HL-60 (cell line): ENCODE data around the gene LIPN.
A peak's percentile ranks its signal among the peaks of the same experiment; 100 is the strongest.

ENCODE experiments used
- DNase-seq, 2 experiments: peaks; one replicate each; pipeline ENCODE4 v3.0.0-alpha.2; 2010 to 2020; ENCODE audit warnings: low read depth in 1 of 2, low spot score in 1 of 2
- H3K27ac ChIP-seq: fragments of 250-450 bp; sonication (Bioruptor Pico); replicated peaks from 2 replicates; pipeline ENCODE4 v1.5.1; 2020; ENCODE audit warnings: mild to moderate bottlenecking, moderate library complexity
- H3K27me3 ChIP-seq: fragments of 250-450 bp; sonication (Bioruptor Pico); 2 replicates; pipeline ENCODE4 v1.5.1; 2021; ENCODE audit warnings: mild to moderate bottlenecking, moderate library complexity; ENCODE audit not compliant: insufficient read depth, poor library complexity, severe bottlenecking
- H3K4me3 ChIP-seq: replicated peaks from 2 replicates; pipeline ENCODE4 v1.5.1; 2011; ENCODE audit warnings: mild to moderate bottlenecking, control low read depth, low read length; ENCODE audit not compliant: insufficient read depth
- CTCF ChIP-seq: IDR thresholded peaks from one replicate; pipeline ENCODE4 v1.5.1; 2011; ENCODE audit warnings: low read length, control low read depth, inconsistent platforms; ENCODE audit not compliant: insufficient read depth
- GABPA ChIP-seq: IDR thresholded peaks from 2 replicates; pipeline ENCODE4 v1.6.1; 2012; ENCODE audit warnings: low read depth
- POLR2AphosphoS5 ChIP-seq: IDR thresholded peaks from 2 replicates; pipeline ENCODE4 v1.6.1; 2012; ENCODE audit warnings: low read depth
- SPI1 ChIP-seq: IDR thresholded peaks from 2 replicates; pipeline ENCODE4 v1.6.1; 2012; ENCODE audit warnings: low read depth, mild to moderate bottlenecking, borderline replicate concordance
- TF ChIP-seq, protein P1 (sequence below): IDR thresholded peaks from 2 replicates; pipeline ENCODE4 v1.6.1; 2012; ENCODE audit warnings: low read depth; ENCODE audit not compliant: insufficient replicate concordance

The LIPN gene

GRCh38 chr10:88810196-88810961 is 50.6 kb downstream of the LIPN start:
- H3K27me3 ChIP-seq, result peaks cover 2% of the 10 kb centered on the region

GRCh38 chr10:88813200-88813599 is 53.4 kb downstream of the LIPN start:
- TF ChIP-seq, protein P1, sequence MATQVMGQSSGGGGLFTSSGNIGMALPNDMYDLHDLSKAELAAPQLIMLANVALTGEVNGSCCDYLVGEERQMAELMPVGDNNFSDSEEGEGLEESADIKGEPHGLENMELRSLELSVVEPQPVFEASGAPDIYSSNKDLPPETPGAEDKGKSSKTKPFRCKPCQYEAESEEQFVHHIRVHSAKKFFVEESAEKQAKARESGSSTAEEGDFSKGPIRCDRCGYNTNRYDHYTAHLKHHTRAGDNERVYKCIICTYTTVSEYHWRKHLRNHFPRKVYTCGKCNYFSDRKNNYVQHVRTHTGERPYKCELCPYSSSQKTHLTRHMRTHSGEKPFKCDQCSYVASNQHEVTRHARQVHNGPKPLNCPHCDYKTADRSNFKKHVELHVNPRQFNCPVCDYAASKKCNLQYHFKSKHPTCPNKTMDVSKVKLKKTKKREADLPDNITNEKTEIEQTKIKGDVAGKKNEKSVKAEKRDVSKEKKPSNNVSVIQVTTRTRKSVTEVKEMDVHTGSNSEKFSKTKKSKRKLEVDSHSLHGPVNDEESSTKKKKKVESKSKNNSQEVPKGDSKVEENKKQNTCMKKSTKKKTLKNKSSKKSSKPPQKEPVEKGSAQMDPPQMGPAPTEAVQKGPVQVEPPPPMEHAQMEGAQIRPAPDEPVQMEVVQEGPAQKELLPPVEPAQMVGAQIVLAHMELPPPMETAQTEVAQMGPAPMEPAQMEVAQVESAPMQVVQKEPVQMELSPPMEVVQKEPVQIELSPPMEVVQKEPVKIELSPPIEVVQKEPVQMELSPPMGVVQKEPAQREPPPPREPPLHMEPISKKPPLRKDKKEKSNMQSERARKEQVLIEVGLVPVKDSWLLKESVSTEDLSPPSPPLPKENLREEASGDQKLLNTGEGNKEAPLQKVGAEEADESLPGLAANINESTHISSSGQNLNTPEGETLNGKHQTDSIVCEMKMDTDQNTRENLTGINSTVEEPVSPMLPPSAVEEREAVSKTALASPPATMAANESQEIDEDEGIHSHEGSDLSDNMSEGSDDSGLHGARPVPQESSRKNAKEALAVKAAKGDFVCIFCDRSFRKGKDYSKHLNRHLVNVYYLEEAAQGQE, result no peak
- TF ChIP-seq SPI1, result no peak
- no peak for TF ChIP-seq CTCF
- no peak for TF ChIP-seq POLR2AphosphoS5
- TF ChIP-seq GABPA, result no peak
- no peak overlapping the region for H3K4me3 ChIP-seq
- no peak overlapping the region for H3K27ac ChIP-seq
- no peaks in the 10 kb centered on the region for H3K27me3 ChIP-seq
- DNase-seq, result no peak

More at GRCh38 chr10:88810196-88810961, 50.6 kb downstream of the LIPN start:
- TF ChIP-seq CTCF, result peak; percentile 62
- TF ChIP-seq, protein P1, result no peak
- DNase-seq, result peak in 1 of 2 experiments; percentile 45
- Histone ChIP-seq H3K4me3 (no peak overlapping the region), H3K27ac (no peak overlapping the region)

DNA sequence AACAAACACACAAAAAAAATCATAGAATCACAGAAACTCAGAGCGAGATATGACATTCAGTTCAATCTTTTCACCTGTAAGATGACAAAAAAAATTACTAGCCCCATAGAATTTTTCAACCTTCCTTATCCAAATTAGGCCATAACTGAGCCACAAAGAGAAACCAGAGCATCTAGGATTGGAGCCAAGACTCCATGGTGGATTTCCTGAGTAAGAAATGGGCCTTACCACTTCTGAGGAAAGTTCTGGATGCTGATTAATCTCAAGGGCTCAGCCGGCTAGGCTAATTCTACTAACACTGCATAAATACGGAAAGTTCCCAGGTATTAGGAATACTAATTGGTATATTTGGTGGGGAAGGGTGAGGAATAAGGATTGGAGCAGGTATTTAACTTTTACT is 59.5 kb downstream of the LIPN start:
- Histone ChIP-seq H3K27ac (no peak overlapping the region), H3K27me3 (no peaks in the 10 kb centered on the region), H3K4me3 (no peak overlapping the region)
- TF ChIP-seq GABPA (no peak), SPI1 (no peak), CTCF (no peak), POLR2AphosphoS5 (no peak)
- TF ChIP-seq, protein P1, result no peak
- no peak for DNase-seq
